CD14-positive monocyte (primary cell): ENCODE data around the gene MIA2. TPM values are rescaled to one million over a fixed set of nuclear protein-coding genes. Genes with fewer than 3 reads are reported as not detected.

Experiments used
- DNase-seq, 3 donors: peaks; one replicate each; pipeline ENCODE4 v3.0.0-alpha.2; 2011 to 2022
- H2AFZ ChIP-seq: 2 replicates; pipeline ENCODE4 v1.6.0; 2012; ENCODE audit warnings: mild to moderate bottlenecking, low read depth, low read length, inconsistent platforms; ENCODE audit not compliant: insufficient read depth, poor library complexity, severe bottlenecking
- H3K27ac ChIP-seq, 2 donors: 1 replicate in 1 of 2; 2 replicates in 1 of 2; pipeline ENCODE4 v1.5.1; 2012 to 2013; ENCODE audit warnings: low read length in 2 of 2, control low read depth in 1 of 2, inconsistent platforms in 1 of 2, low read depth in 1 of 2, mild to moderate bottlenecking in 1 of 2
- H3K27me3 ChIP-seq, 2 donors: one replicate each; pipeline versions ENCODE4 v1.6.0 to v1.6.1; 2011 to 2013; ENCODE audit warnings: low read length in 2 of 2; ENCODE audit not compliant: control insufficient read depth in 2 of 2, insufficient read depth in 2 of 2
- H3K36me3 ChIP-seq, 2 donors: replicated peaks in 1 of 2; 1 replicate in 1 of 2; 2 replicates in 1 of 2; pipeline versions ENCODE4 v1.5.1 to v1.6.1; 2012 to 2013; ENCODE audit warnings: low read length in 2 of 2, control low read depth in 1 of 2, inconsistent platforms in 1 of 2, mild to moderate bottlenecking in 1 of 2; ENCODE audit not compliant: insufficient read depth in 2 of 2, control insufficient read depth in 1 of 2
- H3K4me1 ChIP-seq, 2 donors: 1 replicate in 1 of 2; 2 replicates in 1 of 2; pipeline versions ENCODE4 v1.5.1 to v1.6.1; 2012 to 2013; ENCODE audit warnings: low read length in 2 of 2, control low read depth in 1 of 2, inconsistent platforms in 1 of 2, mild to moderate bottlenecking in 1 of 2, moderate library complexity in 1 of 2; ENCODE audit not compliant: insufficient read depth in 2 of 2, control insufficient read depth in 1 of 2
- H3K4me2 ChIP-seq: replicated peaks from 2 replicates; pipeline ENCODE3; 2012; ENCODE audit warnings: low read length, moderate library complexity, mild to moderate bottlenecking; ENCODE audit not compliant: poor library complexity, severe bottlenecking; ENCODE audit errors: extremely low read depth
- H3K4me3 ChIP-seq, 3 experiments: fragments of 200-600 bp in 1 of 3; sonication (generic) in 1 of 3; replicated peaks in 1 of 3; 1 replicate in 2 of 3; 2 replicates in 1 of 3; pipeline ENCODE4 v1.5.1; 2011 to 2013; ENCODE audit warnings: low read length in 3 of 3, mild to moderate bottlenecking in 3 of 3, control low read depth in 2 of 3, low read depth in 2 of 3, inconsistent platforms in 1 of 3, moderate library complexity in 1 of 3
- H3K79me2 ChIP-seq: 2 replicates; pipeline ENCODE4 v1.6.0; 2012; ENCODE audit warnings: mild to moderate bottlenecking, control low read depth, inconsistent platforms, low read length, moderate library complexity; ENCODE audit not compliant: insufficient read depth
- H3K9ac ChIP-seq: 2 replicates; pipeline ENCODE4 v1.6.0; 2017; ENCODE audit warnings: low read length, mild to moderate bottlenecking; ENCODE audit not compliant: insufficient read depth, poor library complexity, severe bottlenecking
- H3K9me3 ChIP-seq, 2 donors: replicated peaks in 1 of 2; 1 replicate in 1 of 2; 2 replicates in 1 of 2; pipeline versions ENCODE4 v1.5.1 to v1.6.1; 2012 to 2013; ENCODE audit warnings: low read length in 2 of 2, control low read depth in 1 of 2; ENCODE audit not compliant: control insufficient read depth in 1 of 2, insufficient read depth in 1 of 2
- H4K20me1 ChIP-seq: 2 replicates; pipeline ENCODE4 v1.6.0; 2012; ENCODE audit warnings: mild to moderate bottlenecking, low read length, control low read depth, moderate library complexity; ENCODE audit not compliant: insufficient read depth
- H3K27ac Mint-ChIP-seq, 7 donors: one replicate each; pipeline ENCODE4 v1.8.0; 2020; ENCODE audit warnings: mild to moderate bottlenecking in 7 of 7, mixed read lengths in 7 of 7, moderate library complexity in 6 of 7, inconsistent platforms in 2 of 7
- H3K27me3 Mint-ChIP-seq, 3 donors: one replicate each; pipeline ENCODE4 v1.8.0; 2021 to 2022; ENCODE audit warnings: low read depth in 3 of 3, mild to moderate bottlenecking in 3 of 3, mixed read lengths in 3 of 3, moderate library complexity in 3 of 3, inconsistent platforms in 1 of 3
- H3K36me3 Mint-ChIP-seq, 2 donors: one replicate each; pipeline ENCODE4 v1.8.0; 2020; ENCODE audit warnings: mixed read lengths in 2 of 2, inconsistent platforms in 1 of 2, mild to moderate bottlenecking in 1 of 2
- H3K4me1 Mint-ChIP-seq: one replicate; pipeline ENCODE4 v1.8.0; 2020; ENCODE audit warnings: mild to moderate bottlenecking, mixed read lengths
- H3K4me3 Mint-ChIP-seq, 2 donors: one replicate each; pipeline ENCODE4 v1.8.0; 2020; ENCODE audit warnings: mild to moderate bottlenecking in 2 of 2, mixed read lengths in 2 of 2, moderate library complexity in 1 of 2
- H3K9me3 Mint-ChIP-seq, 7 donors: one replicate each; pipeline ENCODE4 v1.8.0; 2020 to 2022; ENCODE audit warnings: mixed read lengths in 7 of 7, mild to moderate bottlenecking in 6 of 7, moderate library complexity in 6 of 7, inconsistent platforms in 2 of 7
- WGBS: methylation state at CpG from one replicate; pipeline ENCODE4 v1.1.5; 2013; ENCODE audit warnings: missing lambda C conversion rate; ENCODE audit not compliant: insufficient coverage; 5-methylcytosine and 5-hydroxymethylcytosine counted together
- intact Hi-C, 2 donors: fragments of 100-400 bp; cut with micrococcal nuclease; formaldehyde crosslinking; loops; one replicate each; pipeline versions ENCODE4 v1.15.0 to v1.15.1; 2023
- polyA plus RNA-seq, 3 donors: library from polyadenylated mRNA; depleted of rRNA in 1 of 3; unstranded in 2 of 3; stranded (reverse) in 1 of 3; fragments of 300-500 nt in 2 of 3; fragments of >200 nt in 1 of 3; fragmentation: Illumina TruSeq in 2 of 3; gene quantifications; 1 replicate in 2 of 3; 2 replicates in 1 of 3; pipeline ENCODE4 v1.2.3, GENCODE V29; 2012 to 2021
- TF ChIP-seq, protein P1 (sequence below): fragments of 200-600 bp; IDR thresholded peaks from one replicate; pipeline ENCODE4 v1.8.0; 2022; ENCODE audit warnings: antibody characterized with exemption, mild to moderate bottlenecking

MIA2 gene
- polyA plus RNA-seq, 3 donors: 19.1 to 24.6 (median 20.0) TPM

GRCh38 chr14:39185256-39186049 lies 48.3 kb upstream of the MIA2 start:
- H3K36me3 ChIP-seq: peaks cover 45 to 50% of the 10 kb centered on the region in 2 donors

DNA sequence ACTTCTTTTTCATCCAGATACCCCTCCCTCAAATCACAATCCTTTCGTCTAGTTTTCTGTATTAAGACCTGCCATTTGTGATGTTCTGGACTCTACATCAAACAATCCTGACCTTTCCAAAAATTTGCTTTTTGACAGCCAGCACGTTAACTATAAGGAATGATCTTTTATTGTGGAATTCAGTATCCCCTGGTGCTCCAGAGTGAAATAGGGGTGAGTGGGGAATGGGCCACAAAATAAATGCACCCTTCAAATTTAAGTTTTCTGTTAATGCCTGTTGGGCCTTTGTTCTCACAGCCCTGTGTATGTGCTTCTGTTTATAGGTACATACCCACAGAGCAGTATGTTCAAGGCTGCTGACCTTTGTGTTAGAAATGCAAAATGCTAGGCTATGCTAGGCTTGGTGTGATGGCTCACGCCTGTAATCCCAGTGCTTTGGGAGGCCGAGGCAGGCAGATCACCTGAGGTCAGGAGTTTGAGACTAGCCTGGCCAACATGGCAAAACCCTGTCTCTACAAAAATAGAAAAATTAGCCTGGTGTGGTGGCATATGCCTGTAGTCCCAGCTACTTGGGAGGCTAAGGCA lies 46.7 kb upstream of the MIA2 start:
- no peak overlapping the region for H3K9ac ChIP-seq
- no peak overlapping the region for H3K4me3 ChIP-seq
- H3K27ac ChIP-seq: no peak overlapping the region
- peaks cover 30 to 34% of the 10 kb centered on the region in 2 donors for H3K36me3 ChIP-seq
- H3K9me3 ChIP-seq: no peaks in the 10 kb centered on the region
- H3K4me3 Mint-ChIP-seq: no peak overlapping the region
- no peaks in the 10 kb centered on the region for H3K4me1 Mint-ChIP-seq
- no peaks in the 10 kb centered on the region for H3K27me3 ChIP-seq
- H3K4me2 ChIP-seq: no peak overlapping the region
- H2AFZ ChIP-seq: no peak overlapping the region
- H3K36me3 Mint-ChIP-seq: peaks cover 21 to 31% of the 10 kb centered on the region in 2 donors
- peak overlapping the region in 2 of 7 donors; percentile 28 to 33 for H3K27ac Mint-ChIP-seq
- DNase-seq: no peak
- 93% methylated on average over 2 of the region's 4 CpGs for WGBS
- peaks cover 21% of the 10 kb centered on the region for H4K20me1 ChIP-seq
- no peaks in the 10 kb centered on the region for H3K79me2 ChIP-seq
- intact Hi-C loops: no loop called here
- H3K4me1 ChIP-seq: no peaks in the 10 kb centered on the region
- H3K27me3 Mint-ChIP-seq: no peaks in the 10 kb centered on the region
- TF ChIP-seq, protein P1, sequence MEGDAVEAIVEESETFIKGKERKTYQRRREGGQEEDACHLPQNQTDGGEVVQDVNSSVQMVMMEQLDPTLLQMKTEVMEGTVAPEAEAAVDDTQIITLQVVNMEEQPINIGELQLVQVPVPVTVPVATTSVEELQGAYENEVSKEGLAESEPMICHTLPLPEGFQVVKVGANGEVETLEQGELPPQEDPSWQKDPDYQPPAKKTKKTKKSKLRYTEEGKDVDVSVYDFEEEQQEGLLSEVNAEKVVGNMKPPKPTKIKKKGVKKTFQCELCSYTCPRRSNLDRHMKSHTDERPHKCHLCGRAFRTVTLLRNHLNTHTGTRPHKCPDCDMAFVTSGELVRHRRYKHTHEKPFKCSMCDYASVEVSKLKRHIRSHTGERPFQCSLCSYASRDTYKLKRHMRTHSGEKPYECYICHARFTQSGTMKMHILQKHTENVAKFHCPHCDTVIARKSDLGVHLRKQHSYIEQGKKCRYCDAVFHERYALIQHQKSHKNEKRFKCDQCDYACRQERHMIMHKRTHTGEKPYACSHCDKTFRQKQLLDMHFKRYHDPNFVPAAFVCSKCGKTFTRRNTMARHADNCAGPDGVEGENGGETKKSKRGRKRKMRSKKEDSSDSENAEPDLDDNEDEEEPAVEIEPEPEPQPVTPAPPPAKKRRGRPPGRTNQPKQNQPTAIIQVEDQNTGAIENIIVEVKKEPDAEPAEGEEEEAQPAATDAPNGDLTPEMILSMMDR: no peak
- no peaks in the 10 kb centered on the region for H3K9me3 Mint-ChIP-seq

More at GRCh38 chr14:39185256-39186049, 48.3 kb upstream of the MIA2 start:
- no peaks in the 10 kb centered on the region for H3K27me3 Mint-ChIP-seq
- Histone ChIP-seq H3K4me3 (no peak overlapping the region), H3K27me3 (no peaks in the 10 kb centered on the region), H2AFZ (no peak overlapping the region), H3K4me2 (no peak overlapping the region), H3K27ac (no peak overlapping the region), H3K4me1 (no peaks in the 10 kb centered on the region), H3K9me3 (no peaks in the 10 kb centered on the region), H3K9ac (no peak overlapping the region), H4K20me1 (peaks cover 30% of the 10 kb centered on the region), H3K79me2 (peaks cover 5% of the 10 kb centered on the region)
- no peak for DNase-seq
- no peak overlapping the region for H3K27ac Mint-ChIP-seq
- no peaks in the 10 kb centered on the region for H3K9me3 Mint-ChIP-seq
- no peaks in the 10 kb centered on the region for H3K4me1 Mint-ChIP-seq
- peaks cover 21 to 31% of the 10 kb centered on the region in 2 donors for H3K36me3 Mint-ChIP-seq
- WGBS: no CpG with 5 or more reads among the region's 5 CpGs
- no peak overlapping the region for H3K4me3 Mint-ChIP-seq
- intact Hi-C loops: no loop called here
- TF ChIP-seq, protein P1: no peak
